Measurements from ENCODE around the gene PRKACB.
"Not testable (repeated sequence)": the region's sequence is repeated elsewhere in the genome, so short reads cannot be mapped to it uniquely, and the experiment has no call there.

PRKACB gene

DNA sequence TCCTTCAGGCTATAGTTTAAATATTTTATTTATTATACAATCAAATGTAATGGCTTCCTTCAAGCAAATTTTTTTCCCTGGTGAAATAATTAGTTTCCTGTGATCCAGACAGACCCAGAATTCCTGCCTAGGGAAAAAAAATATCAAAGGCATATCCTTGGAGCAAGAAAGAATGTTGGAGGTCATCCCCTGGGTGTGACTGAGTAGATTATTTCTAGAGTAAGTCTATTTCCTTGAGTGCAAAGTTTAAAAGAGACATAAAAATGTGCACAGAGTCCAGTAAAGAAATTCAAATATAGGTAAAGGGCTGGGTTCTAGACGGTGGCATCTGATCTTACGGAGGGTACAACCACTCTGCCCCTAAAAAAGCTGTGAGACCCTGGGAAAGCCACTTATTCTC, 125.2 kb downstream of the PRKACB start:
- no peak for DNase-seq (ENCODE audit: low spot score)

DNA sequence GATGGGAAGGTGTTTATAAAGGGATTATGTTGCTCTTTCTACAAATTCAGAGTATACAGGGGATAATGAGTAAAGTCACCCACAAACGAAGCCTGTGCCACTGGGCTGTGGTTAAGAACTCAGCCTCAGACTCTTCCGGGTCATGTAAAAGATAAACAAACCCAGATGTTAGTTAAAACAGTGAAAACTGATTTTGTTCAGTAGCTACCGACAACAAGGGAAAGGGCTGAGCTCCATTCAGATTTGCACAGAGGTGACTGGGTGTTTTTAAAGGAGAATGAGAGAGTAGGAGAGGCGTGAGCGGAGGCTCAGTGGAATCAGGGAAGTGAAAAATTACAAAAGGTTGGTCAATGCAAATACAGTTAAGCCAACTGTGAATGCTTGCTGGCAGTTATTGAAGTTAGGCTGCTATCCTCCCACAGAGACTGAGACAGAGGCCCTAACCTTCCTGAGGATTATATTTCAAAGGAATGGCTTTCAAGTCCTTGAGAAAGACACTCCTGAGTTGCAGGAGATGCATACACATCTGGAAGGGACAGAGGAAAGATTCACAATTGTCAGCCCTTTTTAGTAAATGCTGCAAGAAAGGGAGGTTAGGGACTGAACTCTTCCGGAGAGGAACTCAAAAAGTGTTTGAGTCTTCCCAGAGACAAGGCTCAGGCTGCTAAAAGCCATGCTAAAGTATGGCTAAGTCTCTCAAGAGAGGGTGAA, 127.5 kb downstream of the PRKACB start:
- DNase-seq (ENCODE audit: low spot score), result no peak

DNA sequence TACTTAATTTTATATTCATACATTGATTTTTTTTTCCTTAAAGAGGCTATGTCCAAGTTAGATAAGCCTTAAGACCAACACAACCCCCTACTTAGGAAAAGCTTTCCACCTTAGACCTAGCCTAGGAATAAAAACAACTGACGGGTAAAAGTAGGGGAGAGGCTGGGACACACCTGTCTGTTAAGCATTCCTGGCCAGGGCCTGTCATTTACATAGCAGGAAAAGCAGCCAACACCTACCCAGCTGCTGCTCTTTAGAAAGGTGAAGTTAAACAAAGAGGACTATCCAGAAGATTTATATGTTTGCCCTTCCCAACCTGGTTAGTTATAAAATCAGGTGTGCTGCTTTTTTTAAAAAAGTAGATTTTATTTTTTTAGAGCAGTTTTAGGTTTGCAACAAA, 128.3 kb downstream of the PRKACB start:
- no peak for DNase-seq (ENCODE audit: low spot score)

DNA sequence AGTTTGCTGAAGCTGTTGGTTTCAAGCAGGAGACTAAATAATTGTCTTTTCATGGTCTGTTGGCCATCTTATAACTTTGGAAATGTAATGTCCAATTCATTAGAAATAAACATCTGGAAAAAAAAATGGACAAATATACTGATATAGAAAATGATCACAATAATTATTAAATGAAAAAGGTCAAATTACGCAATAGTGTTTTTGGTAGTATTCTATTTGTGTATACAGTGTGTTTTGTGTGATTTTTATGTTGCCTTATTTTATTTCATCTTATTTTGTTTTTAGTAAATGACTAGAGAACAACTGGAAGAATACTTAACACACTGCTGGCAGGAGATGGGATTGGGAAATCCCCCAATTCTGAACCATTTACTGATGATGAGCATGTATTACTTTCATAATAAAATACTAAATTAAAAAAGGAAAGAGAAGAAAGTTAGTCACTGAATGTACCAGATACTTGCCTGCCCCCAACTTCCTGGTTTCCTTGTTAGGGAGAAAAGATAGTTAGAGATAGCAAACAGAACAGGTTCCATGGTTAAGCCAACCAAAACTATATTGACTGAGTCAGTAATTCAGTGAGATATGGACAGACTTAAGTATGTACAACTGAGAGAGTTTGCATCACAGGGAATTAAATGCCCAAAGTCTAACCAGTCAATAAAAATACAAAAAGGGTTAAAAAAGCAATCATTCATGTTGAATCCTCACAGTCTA, 133.4 kb downstream of the PRKACB start:
- DNase-seq (ENCODE audit: low spot score), result no peak

DNA sequence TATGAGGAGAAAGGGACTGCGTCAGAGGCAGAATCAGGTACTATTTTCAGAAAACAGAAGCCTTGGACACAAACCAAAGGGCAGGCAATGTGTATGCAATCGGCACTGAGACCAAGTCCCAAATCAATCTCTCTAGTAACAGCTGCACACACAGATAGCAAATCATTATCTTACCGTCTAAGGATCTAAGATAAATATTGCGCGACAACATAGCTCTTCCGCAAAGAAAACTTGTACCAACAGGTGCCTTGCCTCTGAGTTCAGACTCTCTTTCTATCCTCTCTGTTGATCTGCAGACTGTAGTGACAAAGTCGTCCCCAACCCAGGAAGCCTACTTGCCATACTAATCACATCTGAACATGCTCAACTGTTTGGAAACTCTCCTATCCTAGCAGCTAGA, 134.8 kb downstream of the PRKACB start:
- DNase-seq (ENCODE audit: low spot score), result no peak

DNA sequence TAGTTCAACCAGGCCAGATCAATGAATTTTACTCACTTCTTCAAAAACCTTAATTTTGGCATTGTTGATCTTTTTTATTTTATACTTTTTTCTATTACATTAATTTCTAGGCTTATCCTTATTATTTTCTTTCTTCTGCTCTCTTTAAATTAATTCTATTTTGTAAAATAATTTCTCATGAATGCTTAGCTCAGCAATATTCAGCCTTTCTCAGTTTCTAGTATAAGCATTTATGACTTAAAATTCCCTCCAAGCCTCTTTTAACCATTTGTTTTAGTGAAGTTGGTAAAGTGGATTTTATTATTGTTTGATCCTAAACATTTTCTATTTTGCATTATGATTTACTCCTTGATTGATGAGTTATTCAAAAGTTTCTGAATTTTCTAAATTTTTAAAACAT, 136.8 kb downstream of the PRKACB start:
- no peak for DNase-seq (ENCODE audit: low spot score)

DNA sequence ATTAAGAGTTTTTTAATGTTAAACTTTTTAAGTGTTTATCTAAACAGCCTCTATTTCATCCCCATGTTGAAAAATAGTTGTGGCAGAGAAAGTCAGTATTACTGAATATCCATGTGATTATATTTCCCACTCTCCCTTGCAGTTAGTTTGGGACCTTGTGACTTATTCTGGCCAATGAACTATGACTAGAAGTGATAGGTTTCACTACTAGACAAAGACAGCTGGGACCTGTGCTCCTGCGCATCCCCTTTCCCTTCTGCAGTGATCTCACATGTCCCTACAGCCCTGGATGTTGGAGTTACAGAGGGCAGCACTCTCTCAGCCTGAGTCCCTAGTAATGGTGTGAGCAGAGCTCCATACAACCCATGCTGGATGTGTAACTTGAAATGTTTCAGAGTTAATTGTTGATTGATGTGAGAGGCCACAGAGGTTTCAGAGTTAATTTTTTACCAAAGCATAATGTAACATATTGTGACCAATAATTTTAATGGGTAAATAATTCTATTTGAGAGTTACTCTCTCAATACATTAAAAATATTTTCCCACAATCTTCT, 138.8 kb downstream of the PRKACB start:
- DNase-seq (ENCODE audit: low spot score), result no peak

GRCh38 chr1:84283381-84283780, 139.3 kb downstream of the PRKACB start:
- no peak for DNase-seq (ENCODE audit: low spot score)

DNA sequence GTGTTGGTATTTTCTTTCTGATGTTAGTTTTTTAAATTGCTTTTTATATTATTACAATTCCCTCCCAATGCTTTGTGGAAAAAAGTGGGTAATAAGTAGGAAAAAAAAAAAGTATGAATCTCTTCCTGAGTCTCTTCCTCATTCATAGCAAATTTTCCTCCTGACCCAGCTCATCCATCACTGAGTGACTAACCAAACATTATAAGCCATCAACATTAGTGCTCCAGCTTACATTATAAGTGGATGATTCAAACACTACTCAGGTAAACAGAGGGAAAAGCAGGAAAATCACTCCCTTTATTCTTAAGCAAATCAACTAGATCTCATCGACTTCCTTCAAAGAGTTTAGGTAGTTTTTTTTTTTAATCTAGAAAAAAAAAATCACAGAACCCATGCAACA, 142.0 kb downstream of the PRKACB start:
- DNase-seq (ENCODE audit: low spot score), result no peak

DNA sequence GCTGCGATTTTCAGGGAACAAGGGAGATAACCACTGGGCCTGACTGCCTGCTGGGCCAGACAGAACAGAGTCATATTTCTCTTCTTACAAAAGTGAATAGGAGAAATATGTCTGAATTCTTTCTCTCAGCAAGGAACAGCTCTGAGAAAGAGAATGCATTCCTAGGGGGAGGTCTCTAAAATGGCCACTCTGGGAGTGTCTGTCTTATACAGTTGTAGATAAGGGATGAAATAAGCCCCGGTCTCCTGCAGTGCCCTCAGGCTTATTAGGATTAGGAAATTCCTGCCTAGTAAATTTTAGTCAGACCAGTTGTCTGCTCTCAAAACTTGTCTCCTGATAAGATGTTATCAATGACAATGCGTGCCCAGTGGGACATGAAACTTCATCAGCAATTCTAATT, 143.3 kb downstream of the PRKACB start:
- not testable (repeated sequence) for DNase-seq (ENCODE audit: low spot score)
